HCT116 (cell line): Measurements from ENCODE around the gene PLP2. TPM values are rescaled to one million over a fixed set of nuclear protein-coding genes. Genes with fewer than 3 reads are reported as not detected.
A peak's percentile ranks its signal among the peaks of the same experiment; 100 is the strongest.

Experiments used
- ATAC-seq: fragments of 200-7000 bp; cut with Tn5 transposase; 2 replicates; pipeline ENCODE4 v1.9.1; 2020; ENCODE audit warnings: mild to moderate bottlenecking, moderate library complexity
- BruUV-seq: library from RNA; stranded (reverse); fragments of 400-500 nt; replicated peaks from 2 replicates; lab custom pipeline; 2021; lab: Mats Ljungman, UMichigan
- CTCF ChIA-PET: fragments of 300-600 bp; sonication (Branson Sonifier 250); formaldehyde crosslinking; loops from one replicate; lab custom pipeline; 2021; ENCODE audit warnings: antibody characterized with exemption; lab: Charles Lee
- POLR2A ChIA-PET: fragments of 300-600, 350-600 bp; sonication (Branson Sonifier 250); formaldehyde crosslinking; loops from one replicate; lab custom pipeline; 2021; ENCODE audit warnings: antibody characterized with exemption; lab: Charles Lee
- RAD21 ChIA-PET, 2 experiments: fragments of 300-600 bp; sonication (Branson Sonifier 250); formaldehyde crosslinking; loops; one replicate each; lab custom pipeline; 2023; ENCODE audit warnings: low total read pairs in 2 of 2; ENCODE audit not compliant: uncharacterized antibody in 2 of 2, unreplicated experiment in 2 of 2, low non-redundant PET in 1 of 2; lab: Charles Lee
- DNase-seq: peaks from one replicate; pipeline ENCODE4 v3.0.0-alpha.2; 2010; ENCODE audit warnings: low read depth, low spot score
- H2AFZ ChIP-seq: fragments of 200-600 bp; shearing (Covaris generic), sonication (generic); 2 replicates; pipeline ENCODE4 v1.6.1; 2017; ENCODE audit warnings: low read depth, mixed run types, mixed read lengths, antibody characterized with exemption, low read length; ENCODE audit not compliant: poor library complexity, severe bottlenecking
- H3K27ac ChIP-seq: 2 replicates; pipeline ENCODE4 v1.5.1; 2012; ENCODE audit warnings: low read depth, low read length
- H3K27me3 ChIP-seq: fragments of 200-600 bp; sonication (generic); 2 replicates; pipeline ENCODE4 v1.6.1; 2016; ENCODE audit warnings: mixed run types, low read length, mixed read lengths; ENCODE audit not compliant: insufficient read depth
- H3K36me3 ChIP-seq, 2 experiments: fragments of 200-500 bp in 1 of 2; fragments of 200-600 bp in 1 of 2; sonication (Bioruptor generic) in 1 of 2; sonication (generic) in 1 of 2; 2 replicates each; pipeline versions ENCODE4 v1.5.1 to v1.6.1; 2014 to 2016; ENCODE audit warnings: low read length in 2 of 2, inconsistent platforms in 1 of 2, mixed read lengths in 1 of 2, mixed run types in 1 of 2; ENCODE audit not compliant: insufficient read depth in 2 of 2, control insufficient read depth in 1 of 2
- H3K4me1 ChIP-seq, 2 experiments: fragments of 200-600 bp in 1 of 2; sonication (generic) in 1 of 2; 2 replicates each; pipeline versions ENCODE4 v1.5.1 to v1.6.1; 2012 to 2017; ENCODE audit warnings: low read length in 2 of 2, inconsistent platforms in 1 of 2, mild to moderate bottlenecking in 1 of 2, mixed read lengths in 1 of 2, mixed run types in 1 of 2, moderate library complexity in 1 of 2; ENCODE audit not compliant: insufficient read depth in 2 of 2, control insufficient read depth in 1 of 2
- H3K4me2 ChIP-seq: fragments of 200-600 bp; sonication (generic); 2 replicates; pipeline ENCODE4 v1.6.1; 2017; ENCODE audit warnings: mixed run types, low read length, mixed read lengths
- H3K4me3 ChIP-seq, 2 experiments: fragments of 200-600 bp in 1 of 2; sonication (generic) in 1 of 2; replicated peaks in 1 of 2; 2 replicates each; pipeline ENCODE4 v1.5.1; 2011 to 2016; ENCODE audit warnings: low read length in 2 of 2, control low read depth in 1 of 2, low read depth in 1 of 2, mild to moderate bottlenecking in 1 of 2, mixed read lengths in 1 of 2, mixed run types in 1 of 2
- H3K79me2 ChIP-seq: fragments of 200-600 bp; sonication (generic); 2 replicates; pipeline ENCODE4 v1.6.1; 2017; ENCODE audit warnings: mild to moderate bottlenecking, mixed run types, low read length, moderate library complexity, mixed read lengths; ENCODE audit not compliant: insufficient read depth
- H3K9ac ChIP-seq: fragments of 200-600 bp; sonication (generic); 2 replicates; pipeline ENCODE4 v1.6.1; 2016; ENCODE audit warnings: low read length, mixed read lengths
- H3K9me2 ChIP-seq: fragments of 200-600 bp; sonication (generic), shearing (Covaris generic); 2 replicates; pipeline ENCODE4 v1.6.1; 2017; ENCODE audit warnings: mixed run types, mild to moderate bottlenecking, moderate library complexity; ENCODE audit not compliant: insufficient read depth
- H3K9me3 ChIP-seq, 2 experiments: fragments of 200-500 bp in 1 of 2; fragments of 200-600 bp in 1 of 2; sonication (Bioruptor generic) in 1 of 2; sonication (generic) in 1 of 2; 2 replicates each; pipeline ENCODE4 v1.6.1; 2014 to 2017; ENCODE audit warnings: low read length in 2 of 2, mixed read lengths in 2 of 2, inconsistent platforms in 1 of 2, low read depth in 1 of 2, mild to moderate bottlenecking in 1 of 2, mixed run types in 1 of 2, moderate library complexity in 1 of 2; ENCODE audit not compliant: control insufficient read depth in 1 of 2, insufficient read depth in 1 of 2
- H4K20me1 ChIP-seq: fragments of 200-600 bp; sonication (generic), shearing (Covaris generic); 2 replicates; pipeline ENCODE4 v1.6.1; 2017; ENCODE audit warnings: mixed run types, mild to moderate bottlenecking, moderate library complexity; ENCODE audit not compliant: insufficient read depth
- CBX3 ChIP-seq: IDR thresholded peaks from 2 replicates; pipeline ENCODE4 v1.6.1; 2012; ENCODE audit warnings: low read depth
- CEBPB ChIP-seq: IDR thresholded peaks from 2 replicates; pipeline ENCODE4 v1.6.1; 2012; ENCODE audit warnings: low read depth
- EGR1 ChIP-seq: IDR thresholded peaks from 2 replicates; pipeline ENCODE4 v1.6.1; 2012; ENCODE audit warnings: low read depth
- ELF1 ChIP-seq: IDR thresholded peaks from 2 replicates; pipeline ENCODE4 v1.6.1; 2012; ENCODE audit warnings: low read depth, borderline replicate concordance
- EZH2 ChIP-seq: fragments of 200-600 bp; sonication (generic); IDR thresholded peaks from 2 replicates; pipeline ENCODE4 v1.6.1; 2017; ENCODE audit warnings: antibody characterized with exemption, mixed run types
- FOSL1 ChIP-seq: IDR thresholded peaks from 2 replicates; pipeline ENCODE4 v1.6.1; 2012; ENCODE audit warnings: low read depth
- JUND ChIP-seq: IDR thresholded peaks from 2 replicates; pipeline ENCODE4 v1.6.1; 2012
- MAX ChIP-seq: IDR thresholded peaks from 2 replicates; pipeline ENCODE4 v1.6.1; 2012
- RAD21 ChIP-seq: IDR thresholded peaks from 2 replicates; pipeline ENCODE4 v1.6.1; 2012; ENCODE audit warnings: low read depth, mild to moderate bottlenecking
- SIN3A ChIP-seq: IDR thresholded peaks from 2 replicates; pipeline ENCODE4 v1.6.1; 2012; ENCODE audit warnings: low read depth
- SRF ChIP-seq: IDR thresholded peaks from 2 replicates; pipeline ENCODE4 v1.6.1; 2012; ENCODE audit warnings: low read depth
- TCF7L2 ChIP-seq: IDR thresholded peaks from 2 replicates; pipeline ENCODE4 v1.7.0; 2011; ENCODE audit warnings: borderline replicate concordance, inconsistent platforms; ENCODE audit not compliant: insufficient read depth, insufficient read length; ENCODE audit errors: extremely low read depth
- YY1 ChIP-seq: IDR thresholded peaks from 2 replicates; pipeline ENCODE4 v1.6.1; 2011; ENCODE audit warnings: low read length, low read depth, moderate library complexity, mild to moderate bottlenecking; ENCODE audit not compliant: insufficient replicate concordance; ENCODE audit errors: extremely low read depth
- ZFX ChIP-seq: fragments of 450-650 bp; IDR thresholded peaks from 2 replicates; pipeline ENCODE4 v1.6.1; 2017
- intact Hi-C: fragments of 100-400 bp; cut with micrococcal nuclease; formaldehyde crosslinking; loops from 2 replicates; pipeline ENCODE4 v1.10.0; 2022
- total RNA-seq: library from RNA; stranded (reverse); gene quantifications from one replicate; pipeline ENCODE4 v1.2.1, GENCODE V29; 2021; ENCODE audit not compliant: unreplicated experiment
- TF ChIP-seq, protein P1 (sequence below): IDR thresholded peaks from 2 replicates; pipeline ENCODE4 v1.6.1; 2011; ENCODE audit warnings: mild to moderate bottlenecking, low read length, moderate library complexity; ENCODE audit not compliant: insufficient replicate concordance; ENCODE audit errors: extremely low read depth
- TF ChIP-seq, protein P2 (sequence below): IDR thresholded peaks from 2 replicates; pipeline ENCODE4 v1.6.1; 2012
- TF ChIP-seq, protein P3 (sequence below), 3 experiments: fragments of 200-600 bp in 1 of 3; sonication (generic) in 1 of 3; IDR thresholded peaks in 2 of 3; conservative IDR thresholded peaks in 1 of 3; 2 replicates each; pipeline ENCODE4 v1.5.1; 2012 to 2017; ENCODE audit warnings: low read depth in 2 of 3, low read length in 2 of 3, antibody characterized with exemption in 1 of 3, borderline replicate concordance in 1 of 3, control low read depth in 1 of 3, mild to moderate bottlenecking in 1 of 3, mixed read lengths in 1 of 3, mixed run types in 1 of 3, moderate library complexity in 1 of 3; ENCODE audit not compliant: insufficient read depth in 1 of 3

PLP2 gene
- total RNA-seq, 1 experiment from 2014 or later: 207 TPM

GRCh38 chrX:49162620-49163019 is 9.1 kb upstream of the PLP2 start, which contains the start of gene MAGIX (continued):
- TF ChIP-seq, protein P1, sequence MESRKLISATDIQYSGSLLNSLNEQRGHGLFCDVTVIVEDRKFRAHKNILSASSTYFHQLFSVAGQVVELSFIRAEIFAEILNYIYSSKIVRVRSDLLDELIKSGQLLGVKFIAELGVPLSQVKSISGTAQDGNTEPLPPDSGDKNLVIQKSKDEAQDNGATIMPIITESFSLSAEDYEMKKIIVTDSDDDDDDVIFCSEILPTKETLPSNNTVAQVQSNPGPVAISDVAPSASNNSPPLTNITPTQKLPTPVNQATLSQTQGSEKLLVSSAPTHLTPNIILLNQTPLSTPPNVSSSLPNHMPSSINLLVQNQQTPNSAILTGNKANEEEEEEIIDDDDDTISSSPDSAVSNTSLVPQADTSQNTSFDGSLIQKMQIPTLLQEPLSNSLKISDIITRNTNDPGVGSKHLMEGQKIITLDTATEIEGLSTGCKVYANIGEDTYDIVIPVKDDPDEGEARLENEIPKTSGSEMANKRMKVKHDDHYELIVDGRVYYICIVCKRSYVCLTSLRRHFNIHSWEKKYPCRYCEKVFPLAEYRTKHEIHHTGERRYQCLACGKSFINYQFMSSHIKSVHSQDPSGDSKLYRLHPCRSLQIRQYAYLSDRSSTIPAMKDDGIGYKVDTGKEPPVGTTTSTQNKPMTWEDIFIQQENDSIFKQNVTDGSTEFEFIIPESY: no peak
- no peak for TF ChIP-seq ELF1

- ATAC-seq: peak; percentile 75
- H3K4me2 ChIP-seq: peak overlapping the region; percentile 74
- H3K4me1 ChIP-seq: peaks cover 14 to 57% of the 10 kb centered on the region in 2 experiments
- no peaks in the 10 kb centered on the region for H3K36me3 ChIP-seq
- H3K9me2 ChIP-seq: no peaks in the 10 kb centered on the region
- H3K79me2 ChIP-seq: no peaks in the 10 kb centered on the region
- no peaks in the 10 kb centered on the region for H4K20me1 ChIP-seq
- H3K27ac ChIP-seq: peak overlapping the region; percentile 95
- peak overlapping the region; percentile 32 to 45 for H3K4me3 ChIP-seq
- peak; percentile 63 for DNase-seq
- no peaks in the 10 kb centered on the region for H3K27me3 ChIP-seq
- no TSS peak for BruUV-seq
- CTCF ChIA-PET: interaction anchor here (1.4 to 1.6 kb wide), 2 partner anchors 9 to 21 kb away, joined by 3 to 9 read pairs; no protein-coding TSS in a partner anchor
- RAD21 ChIA-PET: interaction anchor here in 1 of 2 experiments (0.7 kb wide), 1 partner anchor 1513 kb away, joined by 4 read pairs; the partner anchor contains the start of gene ELK1
- peak overlapping the region; percentile 58 for H3K9ac ChIP-seq
- POLR2A ChIA-PET: interaction anchor here (0.6 kb wide), 1 partner anchor 27 kb away, joined by 3 read pairs; no protein-coding TSS in a partner anchor
- no peak overlapping the region for H2AFZ ChIP-seq
- no peaks in the 10 kb centered on the region for H3K9me3 ChIP-seq
- intact Hi-C loops: loop anchor here (10.0 kb wide), 1 partner anchor 119 kb away; the partner anchor contains the start of gene TFE3
- TF ChIP-seq JUND (no peak), SRF (no peak), RAD21 (no peak), TCF7L2 (no peak), ZFX (0 out of 2 replicates have a peak, but pooled peaks have one; percentile 14), FOSL1 (no peak), EGR1 (no peak), SIN3A (no peak), CEBPB (no peak), CBX3 (no peak), EZH2 (no peak), MAX (no peak), YY1 (no peak), ELF1 (no peak)
- TF ChIP-seq, protein P2, sequence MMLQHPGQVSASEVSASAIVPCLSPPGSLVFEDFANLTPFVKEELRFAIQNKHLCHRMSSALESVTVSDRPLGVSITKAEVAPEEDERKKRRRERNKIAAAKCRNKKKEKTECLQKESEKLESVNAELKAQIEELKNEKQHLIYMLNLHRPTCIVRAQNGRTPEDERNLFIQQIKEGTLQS: no peak
- TF ChIP-seq, protein P3, sequence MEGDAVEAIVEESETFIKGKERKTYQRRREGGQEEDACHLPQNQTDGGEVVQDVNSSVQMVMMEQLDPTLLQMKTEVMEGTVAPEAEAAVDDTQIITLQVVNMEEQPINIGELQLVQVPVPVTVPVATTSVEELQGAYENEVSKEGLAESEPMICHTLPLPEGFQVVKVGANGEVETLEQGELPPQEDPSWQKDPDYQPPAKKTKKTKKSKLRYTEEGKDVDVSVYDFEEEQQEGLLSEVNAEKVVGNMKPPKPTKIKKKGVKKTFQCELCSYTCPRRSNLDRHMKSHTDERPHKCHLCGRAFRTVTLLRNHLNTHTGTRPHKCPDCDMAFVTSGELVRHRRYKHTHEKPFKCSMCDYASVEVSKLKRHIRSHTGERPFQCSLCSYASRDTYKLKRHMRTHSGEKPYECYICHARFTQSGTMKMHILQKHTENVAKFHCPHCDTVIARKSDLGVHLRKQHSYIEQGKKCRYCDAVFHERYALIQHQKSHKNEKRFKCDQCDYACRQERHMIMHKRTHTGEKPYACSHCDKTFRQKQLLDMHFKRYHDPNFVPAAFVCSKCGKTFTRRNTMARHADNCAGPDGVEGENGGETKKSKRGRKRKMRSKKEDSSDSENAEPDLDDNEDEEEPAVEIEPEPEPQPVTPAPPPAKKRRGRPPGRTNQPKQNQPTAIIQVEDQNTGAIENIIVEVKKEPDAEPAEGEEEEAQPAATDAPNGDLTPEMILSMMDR (IDR thresholded peaks at IDR 0.05 in 2 of 3, conservative IDR thresholded peaks at IDR 0.05 in 1 of 3; ENCODE audit: borderline replicate concordance in 1 of 3, insufficient read depth in 1 of 3, low read depth in 2 of 3, low read length in 2 of 3): peak in 2 of 3 experiments; percentile 54 to 55; a peak in 4 of 6 replicates
- TF ChIP-seq, protein P1: no peak
These were observed 7.9 kb upstream of the PLP2 start for GRCh38 chrX:49163555-49164419.
